SK-N-SH (cell line): Measurements from ENCODE around the gene DHRSX. TPM values are rescaled to one million over a fixed set of nuclear protein-coding genes. Genes with fewer than 3 reads are reported as not detected.

Source experiments
- CTCF ChIA-PET: fragments of 300-600, 350-600 bp; formaldehyde crosslinking; extraction: SDS; loops from one replicate; lab custom pipeline; 2021; lab: Yijun Ruan, JAX
- POLR2A ChIA-PET: fragments of 350-600 bp; sonication (Branson Sonifier 250); formaldehyde crosslinking; extraction: SDS; loops from one replicate; lab custom pipeline; 2020; ENCODE audit warnings: antibody characterized with exemption, inconsistent platforms; lab: Yijun Ruan, JAX
- DNase-seq: peaks from one replicate; pipeline ENCODE4 v3.0.0; 2012
- H2AFZ ChIP-seq: fragments of 200-600 bp; sonication (generic); 2 replicates; pipeline ENCODE4 v1.8.1; 2016; ENCODE audit warnings: antibody characterized with exemption, mild to moderate bottlenecking, low read depth
- H3F3A ChIP-seq: fragments of 200-600 bp; sonication (generic); replicated peaks from 2 replicates; pipeline ENCODE3; 2016; ENCODE audit warnings: antibody characterized with exemption, mild to moderate bottlenecking; ENCODE audit not compliant: insufficient read depth
- H3K27ac ChIP-seq, 2 experiments: fragments of 200-500 bp in 1 of 2; fragments of 200-600 bp in 1 of 2; sonication (Bioruptor generic) in 1 of 2; sonication (generic), shearing (Covaris generic) in 1 of 2; 2 replicates each; pipeline versions ENCODE4 v1.5.1 to v1.6.1; 2014 to 2016; ENCODE audit warnings: low read depth in 2 of 2, inconsistent platforms in 1 of 2, low read length in 1 of 2, mild to moderate bottlenecking in 1 of 2, mixed read lengths in 1 of 2
- H3K27me3 ChIP-seq: fragments of 200-600 bp; sonication (generic), shearing (Covaris generic); 2 replicates; pipeline ENCODE4 v1.6.1; 2016; ENCODE audit warnings: mixed run types; ENCODE audit not compliant: insufficient read depth
- H3K36me3 ChIP-seq, 2 experiments: fragments of 200-500 bp in 1 of 2; fragments of 200-600 bp in 1 of 2; sonication (Bioruptor generic) in 1 of 2; sonication (generic) in 1 of 2; replicated peaks in 1 of 2; 2 replicates each; pipeline versions ENCODE3 to v1.5.1; 2014 to 2016; ENCODE audit warnings: low read length in 1 of 2, mild to moderate bottlenecking in 1 of 2; ENCODE audit not compliant: insufficient read depth in 2 of 2, control insufficient read depth in 1 of 2
- H3K4me1 ChIP-seq, 2 experiments: fragments of 200-500 bp in 1 of 2; fragments of 200-600 bp in 1 of 2; sonication (Bioruptor generic) in 1 of 2; sonication (generic), shearing (Covaris generic) in 1 of 2; 2 replicates each; pipeline versions ENCODE4 v1.5.1 to v1.6.1; 2014 to 2016; ENCODE audit warnings: low read depth in 1 of 2, low read length in 1 of 2, mixed run types in 1 of 2; ENCODE audit not compliant: insufficient read depth in 2 of 2, control insufficient read depth in 1 of 2
- H3K4me2 ChIP-seq: fragments of 200-600 bp; sonication (generic), shearing (Covaris generic); 2 replicates; pipeline ENCODE4 v1.6.1; 2017; ENCODE audit warnings: mixed run types
- H3K4me3 ChIP-seq, 2 experiments: fragments of 200-500 bp in 1 of 2; fragments of 200-600 bp in 1 of 2; sonication (Bioruptor generic) in 1 of 2; sonication (generic), shearing (Covaris generic) in 1 of 2; 2 replicates each; pipeline versions ENCODE4 v1.5.1 to v1.8.1; 2014 to 2016; ENCODE audit warnings: low read depth in 2 of 2, inconsistent platforms in 1 of 2, low read length in 1 of 2, mild to moderate bottlenecking in 1 of 2, mixed read lengths in 1 of 2, moderate library complexity in 1 of 2
- H3K79me2 ChIP-seq: fragments of 200-600 bp; sonication (generic); 2 replicates; pipeline ENCODE4 v1.8.1; 2017; ENCODE audit warnings: mild to moderate bottlenecking; ENCODE audit not compliant: insufficient read depth
- H3K9ac ChIP-seq: fragments of 200-600 bp; sonication (generic); 2 replicates; pipeline ENCODE4 v1.6.1; 2017; ENCODE audit warnings: mixed run types
- H3K9me2 ChIP-seq: fragments of 200-600 bp; sonication (generic); 2 replicates; pipeline ENCODE4 v1.6.1; 2017; ENCODE audit warnings: mixed run types
- H3K9me3 ChIP-seq: fragments of 200-600 bp; sonication (generic); 2 replicates; pipeline ENCODE4 v1.6.1; 2017; ENCODE audit warnings: mixed run types, mild to moderate bottlenecking, moderate library complexity
- H4K20me1 ChIP-seq: fragments of 200-600 bp; sonication (generic); 2 replicates; pipeline ENCODE4 v1.6.1; 2017; ENCODE audit warnings: mild to moderate bottlenecking, mixed run types; ENCODE audit not compliant: insufficient read depth
- CHD2 ChIP-seq: fragments of 150-350 bp; IDR thresholded peaks from 2 replicates; pipeline ENCODE4 v1.6.1; 2018; ENCODE audit warnings: low read length; ENCODE audit not compliant: partially characterized antibody
- FOSL2 ChIP-seq: IDR thresholded peaks from 2 replicates; pipeline ENCODE4 v1.4.0; 2012; ENCODE audit warnings: low read depth, mild to moderate bottlenecking, moderate library complexity, borderline replicate concordance
- FOXM1 ChIP-seq: IDR thresholded peaks from 2 replicates; pipeline ENCODE4 v1.4.0; 2012; ENCODE audit warnings: low read depth, mild to moderate bottlenecking
- GATA2 ChIP-seq: sonication (generic); formaldehyde crosslinking; IDR thresholded peaks from 2 replicates; pipeline ENCODE4 v1.5.0; 2020; ENCODE audit warnings: mild to moderate bottlenecking, missing genetic modification reagents
- JUND ChIP-seq: IDR thresholded peaks from 2 replicates; pipeline ENCODE4 v1.4.0; 2012
- MEF2A ChIP-seq: IDR thresholded peaks from 2 replicates; pipeline ENCODE4 v1.4.0; 2012; ENCODE audit warnings: low read depth, borderline replicate concordance
- NRF1 ChIP-seq: IDR thresholded peaks from 2 replicates; pipeline ENCODE4 v1.6.1; 2012; ENCODE audit warnings: low read depth, mild to moderate bottlenecking, low read length
- RFX5 ChIP-seq: IDR thresholded peaks from 2 replicates; pipeline ENCODE4 v1.6.1; 2012; ENCODE audit warnings: mild to moderate bottlenecking, improper control_type of control experiment, low read length
- TAF1 ChIP-seq: IDR thresholded peaks from 2 replicates; pipeline ENCODE4 v1.6.1; 2012; ENCODE audit warnings: low read depth, mild to moderate bottlenecking, low read length, moderate library complexity, borderline replicate concordance
- TCF12 ChIP-seq: IDR thresholded peaks from 2 replicates; pipeline ENCODE4 v1.4.0; 2012
- WGBS: methylation state at CpG from one replicate; pipeline ENCODE4 v1.1.6; 2017; ENCODE audit warnings: low lambda C conversion rate; 5-methylcytosine and 5-hydroxymethylcytosine counted together
- polyA plus RNA-seq, 3 experiments: library from polyadenylated mRNA; depleted of rRNA; stranded (reverse); fragments of >200 nt; gene quantifications; 2 replicates each; pipeline ENCODE4 v1.2.3, GENCODE V29; 2012
- TF ChIP-seq, protein P1 (sequence below): IDR thresholded peaks from 2 replicates; pipeline ENCODE4 v1.4.0; 2012; ENCODE audit warnings: low read depth
- TF ChIP-seq, protein P2 (sequence below): fragments of 200-600 bp; sonication (generic); IDR thresholded peaks from 2 replicates; pipeline ENCODE4 v1.6.1; 2017; ENCODE audit warnings: antibody characterized with exemption, mild to moderate bottlenecking, moderate library complexity
- TF ChIP-seq, protein P3 (sequence below): IDR thresholded peaks from 2 replicates; pipeline ENCODE4; 2012
- TF ChIP-seq, protein P4 (sequence below): IDR thresholded peaks from 2 replicates; pipeline ENCODE4 v1.4.0; 2012; ENCODE audit warnings: low read depth, borderline replicate concordance

Gene DHRSX
- polyA plus RNA-seq, 1 of the 3 experiments (the other 2 are of a cell fraction), result 34.3 TPM

DNA sequence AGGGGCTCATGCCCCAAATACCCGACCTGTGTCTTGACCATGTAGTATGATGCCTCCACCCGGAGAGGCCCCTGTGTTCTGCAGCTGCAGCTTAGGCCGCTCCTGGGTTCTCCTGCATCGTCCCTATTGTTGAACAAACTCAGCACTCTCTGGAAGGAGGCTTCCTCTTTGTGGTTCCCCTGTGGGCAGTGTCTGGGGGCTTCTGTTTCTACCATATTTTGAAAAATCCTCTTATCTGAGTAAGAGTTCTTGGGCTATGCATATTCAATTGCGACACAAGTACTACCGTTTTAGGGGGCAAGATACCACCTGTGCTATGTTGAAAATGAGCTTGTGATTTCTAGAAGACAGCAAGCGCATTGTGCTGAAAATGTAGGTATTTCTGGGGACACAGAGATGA is 276.6 kb downstream of the DHRSX start:
- Histone ChIP-seq H3K27me3 (no peaks in the 10 kb centered on the region), H3K27ac (no peak overlapping the region), H3K9ac (no peak overlapping the region), H4K20me1 (no peaks in the 10 kb centered on the region), H3K36me3 (peaks cover 0 to 3% of the 10 kb centered on the region in 2 experiments), H2AFZ (no peak overlapping the region), H3K9me3 (no peaks in the 10 kb centered on the region; the same call in 1 of the 2 replicates), H3K4me1 (no peaks in the 10 kb centered on the region), H3K4me2 (no peak overlapping the region), H3K9me2 (no peaks in the 10 kb centered on the region), H3K4me3 (no peak overlapping the region), H3K79me2 (no peaks in the 10 kb centered on the region), H3F3A (no peaks in the 10 kb centered on the region)
- POLR2A ChIA-PET, result no interaction called here
- 60% methylated on average over 6 of the region's 7 CpGs for WGBS
- CTCF ChIA-PET, result no interaction called here
- DNase-seq, result no peak
- TF ChIP-seq TAF1, result no peak
- no peak for TF ChIP-seq RFX5
- TF ChIP-seq, protein P1, sequence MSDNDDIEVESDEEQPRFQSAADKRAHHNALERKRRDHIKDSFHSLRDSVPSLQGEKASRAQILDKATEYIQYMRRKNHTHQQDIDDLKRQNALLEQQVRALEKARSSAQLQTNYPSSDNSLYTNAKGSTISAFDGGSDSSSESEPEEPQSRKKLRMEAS, result no peak

DNA sequence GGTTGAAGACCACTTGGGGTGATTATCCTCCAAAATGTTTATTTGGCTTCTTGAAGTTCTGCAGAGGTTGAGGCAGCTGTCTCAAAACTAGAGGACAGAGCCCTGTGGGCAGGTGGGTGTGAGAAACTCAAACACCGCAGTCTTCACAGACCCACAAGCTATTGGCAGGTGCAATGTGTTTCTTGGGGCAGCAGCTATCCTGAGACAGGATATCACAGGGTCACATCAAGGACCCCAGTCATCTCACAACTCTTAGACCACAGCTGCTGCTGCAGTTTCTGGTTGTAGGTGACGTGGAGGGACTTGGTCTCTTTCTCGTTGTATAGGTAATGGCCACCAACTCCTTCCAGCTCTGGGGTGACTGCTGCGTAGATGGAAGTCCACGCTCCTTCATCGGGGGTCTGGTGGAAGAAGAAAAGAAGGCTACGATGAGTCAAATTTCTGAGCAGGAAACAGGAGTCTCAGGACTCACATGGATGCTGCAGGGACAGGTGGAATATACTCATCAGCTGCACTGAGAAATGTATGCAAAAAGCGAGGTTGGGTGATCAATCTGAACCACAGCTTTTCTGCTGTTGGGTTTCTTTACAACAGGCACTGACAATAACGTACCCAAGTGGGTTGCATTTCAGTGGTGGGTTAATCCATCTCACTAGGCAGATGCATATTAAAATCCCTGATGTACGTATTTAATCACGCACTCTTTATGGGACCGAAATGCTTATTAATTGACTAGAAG is 279.8 kb downstream of the DHRSX start:
- Histone ChIP-seq H3K27me3 (no peaks in the 10 kb centered on the region), H3K9me3 (no peaks in the 10 kb centered on the region), H2AFZ (no peak overlapping the region), H3K9ac (no peak overlapping the region), H3K4me1 (no peaks in the 10 kb centered on the region), H3K9me2 (no peaks in the 10 kb centered on the region), H3K36me3 (peaks cover 0 to 3% of the 10 kb centered on the region in 2 experiments), H3K4me3 (no peak overlapping the region; a peak in 1 of 4 replicates), H3K4me2 (no peak overlapping the region), H4K20me1 (no peaks in the 10 kb centered on the region), H3F3A (no peaks in the 10 kb centered on the region), H3K79me2 (no peaks in the 10 kb centered on the region), H3K27ac (no peak overlapping the region)
- ChIA-PET POLR2A (no interaction called here), CTCF (no interaction called here)
- DNase-seq, result no peak
- no peak for TF ChIP-seq RFX5
- TF ChIP-seq JUND, result no peak
- no peak for TF ChIP-seq TCF12
- no peak for TF ChIP-seq GATA2 (CRISPR knock-in tag)
- no peak for TF ChIP-seq NRF1
- TF ChIP-seq FOXM1, result no peak
- no peak for TF ChIP-seq FOSL2
- no peak for TF ChIP-seq CHD2
- 89% methylated on average over 11 of the region's 12 CpGs for WGBS

DNA sequence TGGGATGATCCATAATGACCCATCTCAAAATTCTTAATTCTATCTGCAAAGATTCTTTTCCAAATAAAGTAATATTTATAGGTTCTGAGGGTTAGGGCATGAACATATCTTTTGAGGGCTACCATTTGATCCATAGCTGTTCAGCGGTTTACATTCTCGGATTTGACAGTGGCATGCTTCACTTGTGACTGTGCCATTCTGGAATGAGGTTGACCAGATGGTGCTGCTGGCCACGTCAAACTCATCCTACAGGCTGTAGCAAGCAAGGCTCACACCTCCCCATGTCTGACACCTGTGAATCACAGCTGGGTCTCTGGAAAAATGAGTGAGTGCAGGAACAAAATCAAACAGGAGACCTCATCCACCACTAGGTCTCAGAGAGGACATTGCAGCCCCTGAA is 280.5 kb downstream of the DHRSX start:
- 83% methylated on average over 3 of the region's 3 CpGs for WGBS
- H2AFZ ChIP-seq, result no peak overlapping the region
- H3K79me2 ChIP-seq, result no peaks in the 10 kb centered on the region
- CTCF ChIA-PET, result no interaction called here
- H3K4me3 ChIP-seq, result no peak overlapping the region; a peak in 1 of 4 replicates
- no peaks in the 10 kb centered on the region for H3K9me3 ChIP-seq
- H3K36me3 ChIP-seq, result peaks cover 0 to 3% of the 10 kb centered on the region in 2 experiments
- DNase-seq, result no peak
- H3F3A ChIP-seq, result no peaks in the 10 kb centered on the region
- no peak overlapping the region for H3K9ac ChIP-seq
- no peak overlapping the region for H3K27ac ChIP-seq
- H3K27me3 ChIP-seq, result no peaks in the 10 kb centered on the region
- no peaks in the 10 kb centered on the region for H3K9me2 ChIP-seq
- POLR2A ChIA-PET, result no interaction called here
- no peaks in the 10 kb centered on the region for H4K20me1 ChIP-seq
- H3K4me1 ChIP-seq, result no peaks in the 10 kb centered on the region
- H3K4me2 ChIP-seq, result no peak overlapping the region
- no peak for TF ChIP-seq FOSL2
- TF ChIP-seq, protein P2, sequence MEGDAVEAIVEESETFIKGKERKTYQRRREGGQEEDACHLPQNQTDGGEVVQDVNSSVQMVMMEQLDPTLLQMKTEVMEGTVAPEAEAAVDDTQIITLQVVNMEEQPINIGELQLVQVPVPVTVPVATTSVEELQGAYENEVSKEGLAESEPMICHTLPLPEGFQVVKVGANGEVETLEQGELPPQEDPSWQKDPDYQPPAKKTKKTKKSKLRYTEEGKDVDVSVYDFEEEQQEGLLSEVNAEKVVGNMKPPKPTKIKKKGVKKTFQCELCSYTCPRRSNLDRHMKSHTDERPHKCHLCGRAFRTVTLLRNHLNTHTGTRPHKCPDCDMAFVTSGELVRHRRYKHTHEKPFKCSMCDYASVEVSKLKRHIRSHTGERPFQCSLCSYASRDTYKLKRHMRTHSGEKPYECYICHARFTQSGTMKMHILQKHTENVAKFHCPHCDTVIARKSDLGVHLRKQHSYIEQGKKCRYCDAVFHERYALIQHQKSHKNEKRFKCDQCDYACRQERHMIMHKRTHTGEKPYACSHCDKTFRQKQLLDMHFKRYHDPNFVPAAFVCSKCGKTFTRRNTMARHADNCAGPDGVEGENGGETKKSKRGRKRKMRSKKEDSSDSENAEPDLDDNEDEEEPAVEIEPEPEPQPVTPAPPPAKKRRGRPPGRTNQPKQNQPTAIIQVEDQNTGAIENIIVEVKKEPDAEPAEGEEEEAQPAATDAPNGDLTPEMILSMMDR, result no peak
- TF ChIP-seq, protein P3, sequence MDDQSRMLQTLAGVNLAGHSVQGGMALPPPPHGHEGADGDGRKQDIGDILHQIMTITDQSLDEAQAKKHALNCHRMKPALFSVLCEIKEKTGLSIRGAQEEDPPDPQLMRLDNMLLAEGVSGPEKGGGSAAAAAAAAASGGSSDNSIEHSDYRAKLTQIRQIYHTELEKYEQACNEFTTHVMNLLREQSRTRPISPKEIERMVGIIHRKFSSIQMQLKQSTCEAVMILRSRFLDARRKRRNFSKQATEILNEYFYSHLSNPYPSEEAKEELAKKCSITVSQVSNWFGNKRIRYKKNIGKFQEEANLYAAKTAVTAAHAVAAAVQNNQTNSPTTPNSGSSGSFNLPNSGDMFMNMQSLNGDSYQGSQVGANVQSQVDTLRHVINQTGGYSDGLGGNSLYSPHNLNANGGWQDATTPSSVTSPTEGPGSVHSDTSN, result no peak
- no peak for TF ChIP-seq NRF1
- no peak for TF ChIP-seq MEF2A
- TF ChIP-seq, protein P4, sequence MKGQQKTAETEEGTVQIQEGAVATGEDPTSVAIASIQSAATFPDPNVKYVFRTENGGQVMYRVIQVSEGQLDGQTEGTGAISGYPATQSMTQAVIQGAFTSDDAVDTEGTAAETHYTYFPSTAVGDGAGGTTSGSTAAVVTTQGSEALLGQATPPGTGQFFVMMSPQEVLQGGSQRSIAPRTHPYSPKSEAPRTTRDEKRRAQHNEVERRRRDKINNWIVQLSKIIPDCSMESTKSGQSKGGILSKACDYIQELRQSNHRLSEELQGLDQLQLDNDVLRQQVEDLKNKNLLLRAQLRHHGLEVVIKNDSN, result no peak
